Mucosa of gallbladder (tissue), 1 donor: ENCODE data around the gene ABLIM1. TPM values are rescaled to one million over a fixed set of nuclear protein-coding genes. Genes with fewer than 3 reads are reported as not detected.
A peak's percentile ranks its signal among the peaks of the same experiment; 100 is the strongest.

Source experiments
- DNase-seq: peaks from one replicate; pipeline ENCODE4 v3.0.0-alpha.2; 2020; ENCODE audit warnings: low spot score
- total RNA-seq: library from RNA; stranded (reverse); gene quantifications from one replicate; pipeline ENCODE4 v1.2.1, GENCODE V29; 2021
- donor health status: DM: no; HTN: no; CAD: no.

The ABLIM1 gene
- total RNA-seq, 1 donor from 2014 or later: 103 TPM

GRCh38 chr10:114624422-114624821 is 33.7 kb downstream of the ABLIM1 start:
- DNase-seq: no peak

- DNase-seq: no peak
These were observed 34.3 kb downstream of the ABLIM1 start for GRCh38 chr10:114623661-114624294.

GRCh38 chr10:114623155-114623554 is 34.9 kb downstream of the ABLIM1 start:
- no peak for DNase-seq

GRCh38 chr10:114618722-114619121 is 39.4 kb downstream of the ABLIM1 start:
- DNase-seq: no peak

GRCh38 chr10:114616516-114616915 is 41.6 kb downstream of the ABLIM1 start:
- DNase-seq: no peak

GRCh38 chr10:114616103-114616502 is 42.0 kb downstream of the ABLIM1 start:
- DNase-seq: no peak

- no peak for DNase-seq
These were observed 42.5 kb downstream of the ABLIM1 start for GRCh38 chr10:114615600-114616007.

GRCh38 chr10:114613237-114613979 is 44.7 kb downstream of the ABLIM1 start:
- peak; percentile 64 for DNase-seq

GRCh38 chr10:114611617-114612016 is 46.5 kb downstream of the ABLIM1 start:
- no peak for DNase-seq

GRCh38 chr10:114609518-114610426 is 48.3 kb downstream of the ABLIM1 start:
- no peak for DNase-seq

- no peak for DNase-seq
These were observed 50.6 kb downstream of the ABLIM1 start for GRCh38 chr10:114607358-114607998.

- DNase-seq: peak; percentile 31
These were observed 52.8 kb downstream of the ABLIM1 start for GRCh38 chr10:114605155-114605797.

- DNase-seq: no peak
These were observed 53.5 kb downstream of the ABLIM1 start for GRCh38 chr10:114604357-114605130.

GRCh38 chr10:114603948-114604347 is 54.1 kb downstream of the ABLIM1 start:
- DNase-seq: peak; percentile 23

- no peak for DNase-seq
These were observed 54.8 kb downstream of the ABLIM1 start for GRCh38 chr10:114603303-114603702.

GRCh38 chr10:114600057-114600456 is 58.0 kb downstream of the ABLIM1 start:
- no peak for DNase-seq

- DNase-seq: no peak
These were observed 61.3 kb downstream of the ABLIM1 start for GRCh38 chr10:114596793-114597192.

GRCh38 chr10:114593816-114594468 is 64.1 kb downstream of the ABLIM1 start:
- no peak for DNase-seq

- no peak for DNase-seq
These were observed 64.8 kb downstream of the ABLIM1 start for GRCh38 chr10:114593240-114593792.

- DNase-seq: no peak
These were observed 67.1 kb downstream of the ABLIM1 start for GRCh38 chr10:114590993-114591392.
